ENCODE measurements around the gene DNAAF1.
"Not testable (repeated sequence)": the region's sequence is repeated elsewhere in the genome, so short reads cannot be mapped to it uniquely, and the experiment has no call there.

Gene DNAAF1

DNA sequence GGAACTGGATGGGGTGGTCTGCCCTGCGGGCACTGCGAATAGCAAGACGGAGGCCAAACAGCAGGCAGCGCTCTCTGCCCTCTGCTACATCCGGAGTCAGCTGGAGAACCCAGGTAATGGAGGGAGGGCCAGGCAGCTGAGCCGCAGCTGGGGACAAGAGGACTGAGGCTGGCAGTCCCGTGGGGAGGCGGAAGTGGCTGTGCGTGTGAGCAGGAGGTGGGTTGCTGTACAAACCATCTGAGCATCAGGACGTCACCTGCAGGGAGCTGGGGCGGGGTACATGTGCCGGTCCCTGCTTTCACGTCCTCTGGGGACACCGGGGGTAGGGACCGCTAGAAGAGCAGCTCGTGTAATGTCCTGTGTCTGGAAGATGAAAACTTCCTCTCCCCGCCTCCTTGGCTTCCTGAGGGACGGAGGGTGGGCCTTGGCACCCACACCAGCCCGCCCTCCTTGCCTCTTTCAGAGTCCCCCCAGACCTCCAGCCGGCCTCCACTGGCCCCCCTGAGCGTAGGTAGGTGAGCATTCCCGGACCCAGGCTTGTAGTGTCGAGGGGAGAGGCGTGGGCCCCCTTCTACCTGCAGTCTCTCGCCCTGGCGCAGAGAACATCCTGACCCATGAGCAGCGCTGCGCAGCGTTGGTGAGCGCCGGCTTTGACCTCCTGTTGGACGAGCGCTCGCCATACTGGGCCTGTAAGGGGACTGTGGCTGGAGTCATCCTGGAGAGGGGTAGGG is 49.5 kb downstream of the DNAAF1 start:
- no peak overlapping the region for H3K27ac ChIP-seq (ENCODE audit: low read depth in 2 of 2, low read length in 2 of 2)
- no peak overlapping the region for H3K9ac ChIP-seq (ENCODE audit: low read depth in 1 of 2, low read length in 2 of 2)
- no peaks in the 10 kb centered on the region for H3K27me3 ChIP-seq (ENCODE audit: control insufficient read depth in 2 of 2, insufficient read depth in 2 of 2, low read length in 2 of 2)
- no peaks in the 10 kb centered on the region for H3K36me3 ChIP-seq (ENCODE audit: control insufficient read depth in 2 of 2, insufficient read depth in 2 of 2, low read length in 2 of 2)
- H3K4me3 ChIP-seq (ENCODE audit: low read length in 2 of 2) = peak overlapping the region in 1 of 2 donors; percentile 13
- H3K9me3 ChIP-seq (ENCODE audit: control insufficient read depth in 2 of 2, low read length in 2 of 2) = no peaks in the 10 kb centered on the region
- H3K4me1 ChIP-seq (ENCODE audit: control insufficient read depth in 2 of 2, insufficient read depth in 2 of 2, low read length in 2 of 2) = no peaks in the 10 kb centered on the region

DNA sequence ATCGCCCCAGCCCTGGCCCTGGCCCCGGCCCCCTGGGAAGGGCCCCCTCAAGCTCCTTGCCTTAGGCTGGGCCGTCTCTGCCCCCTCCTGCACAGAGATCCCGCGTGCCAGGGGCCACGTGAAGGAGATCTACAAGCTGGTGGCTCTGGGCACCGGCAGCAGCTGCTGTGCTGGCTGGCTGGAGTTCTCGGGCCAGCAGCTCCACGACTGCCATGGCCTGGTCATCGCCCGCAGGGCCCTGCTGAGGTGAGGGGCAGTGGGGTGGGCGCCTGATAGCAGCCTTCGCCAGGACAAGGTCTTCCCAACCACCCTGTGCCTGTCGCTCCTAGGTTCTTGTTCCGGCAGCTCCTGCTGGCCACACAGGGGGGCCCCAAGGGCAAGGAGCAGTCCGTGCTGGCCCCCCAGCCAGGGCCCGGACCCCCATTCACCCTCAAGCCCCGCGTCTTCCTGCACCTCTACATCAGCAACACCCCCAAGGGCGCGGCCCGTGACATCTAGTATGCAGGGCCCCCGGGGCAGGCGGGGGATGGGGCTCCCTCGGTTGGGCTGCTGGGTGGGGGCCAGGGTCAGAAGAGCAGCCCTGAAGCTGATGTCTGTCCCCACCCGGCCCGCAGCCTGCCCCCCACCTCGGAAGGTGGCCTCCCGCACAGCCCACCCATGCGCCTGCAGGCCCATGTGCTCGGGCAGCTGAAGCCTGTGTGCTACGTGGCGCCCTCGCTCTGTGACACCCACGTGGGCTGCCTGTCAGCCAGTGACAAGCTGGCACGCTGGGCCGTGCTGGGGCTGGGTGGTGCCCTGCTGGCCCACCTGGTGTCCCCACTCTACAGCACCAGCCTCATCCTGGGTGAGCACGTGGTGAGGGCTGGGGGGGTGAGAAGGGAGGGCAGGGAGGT is 50.3 kb downstream of the DNAAF1 start:
- Histone ChIP-seq H3K4me3 (ENCODE audit: low read length in 2 of 2) (no peak overlapping the region), H3K36me3 (ENCODE audit: control insufficient read depth in 2 of 2, insufficient read depth in 2 of 2, low read length in 2 of 2) (no peaks in the 10 kb centered on the region), H3K27me3 (ENCODE audit: control insufficient read depth in 2 of 2, insufficient read depth in 2 of 2, low read length in 2 of 2) (no peaks in the 10 kb centered on the region), H3K4me1 (ENCODE audit: control insufficient read depth in 2 of 2, insufficient read depth in 2 of 2, low read length in 2 of 2) (no peaks in the 10 kb centered on the region), H3K9me3 (ENCODE audit: control insufficient read depth in 2 of 2, low read length in 2 of 2) (no peaks in the 10 kb centered on the region), H3K27ac (ENCODE audit: low read depth in 2 of 2, low read length in 2 of 2) (no peak overlapping the region), H3K9ac (ENCODE audit: low read depth in 1 of 2, low read length in 2 of 2) (no peak overlapping the region)

DNA sequence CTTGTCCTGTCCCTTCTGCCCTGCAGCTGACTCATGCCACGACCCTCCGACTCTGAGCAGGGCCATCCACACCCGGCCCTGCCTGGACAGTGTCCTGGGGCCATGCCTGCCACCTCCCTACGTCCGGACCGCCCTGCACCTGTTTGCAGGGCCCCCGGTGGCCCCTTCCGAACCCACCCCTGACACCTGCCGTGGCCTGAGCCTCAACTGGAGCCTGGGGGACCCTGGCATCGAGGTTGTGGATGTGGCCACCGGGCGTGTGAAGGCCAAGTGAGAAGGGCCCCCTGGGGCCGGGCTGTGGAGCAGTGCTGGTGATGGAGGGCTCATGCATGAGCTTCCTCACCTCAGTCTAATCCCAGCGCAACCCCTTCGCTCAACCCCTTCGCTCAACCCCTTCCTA is 51.0 kb downstream of the DNAAF1 start:
- H3K4me3 ChIP-seq (ENCODE audit: low read length in 2 of 2) = no peak overlapping the region
- no peaks in the 10 kb centered on the region for H3K4me1 ChIP-seq (ENCODE audit: control insufficient read depth in 2 of 2, insufficient read depth in 2 of 2, low read length in 2 of 2)
- no peaks in the 10 kb centered on the region for H3K36me3 ChIP-seq (ENCODE audit: control insufficient read depth in 2 of 2, insufficient read depth in 2 of 2, low read length in 2 of 2)
- H3K9me3 ChIP-seq (ENCODE audit: control insufficient read depth in 2 of 2, low read length in 2 of 2) = no peaks in the 10 kb centered on the region
- H3K27me3 ChIP-seq (ENCODE audit: control insufficient read depth in 2 of 2, insufficient read depth in 2 of 2, low read length in 2 of 2) = no peaks in the 10 kb centered on the region
- H3K27ac ChIP-seq (ENCODE audit: low read depth in 2 of 2, low read length in 2 of 2) = no peak overlapping the region
- no peak overlapping the region for H3K9ac ChIP-seq (ENCODE audit: low read depth in 1 of 2, low read length in 2 of 2)

DNA sequence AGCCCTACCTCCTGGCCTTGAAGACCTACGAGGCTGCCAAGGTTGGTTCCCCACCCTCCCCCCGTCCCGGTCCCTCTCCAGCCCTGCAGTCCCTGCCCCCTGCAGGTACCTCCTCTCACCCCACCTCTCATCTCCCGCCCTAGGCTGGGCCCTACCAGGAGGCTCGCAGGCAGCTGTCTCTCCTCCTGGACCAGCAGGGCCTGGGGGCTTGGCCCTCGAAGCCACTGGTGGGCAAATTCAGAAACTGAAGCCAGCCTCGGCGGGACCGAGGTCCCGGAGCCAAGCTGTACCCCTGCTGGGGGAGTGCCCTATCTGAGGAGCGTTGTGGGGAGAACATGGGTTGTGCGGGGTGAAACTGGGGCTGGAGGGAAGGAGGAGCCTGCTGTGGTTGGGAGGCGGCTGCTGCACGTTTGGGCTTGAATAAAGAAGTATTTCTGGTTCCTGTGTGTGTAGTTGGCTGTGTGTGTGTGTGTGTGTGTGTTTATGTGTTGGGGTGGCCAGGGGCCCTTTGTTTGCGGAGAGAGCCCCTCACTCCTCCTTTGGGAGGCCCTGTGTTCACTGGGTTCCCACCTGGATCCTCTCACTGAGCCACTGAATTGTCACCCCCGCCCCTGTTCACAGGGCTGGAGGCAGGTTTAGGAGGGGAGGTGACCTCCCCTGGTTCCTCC is 51.8 kb downstream of the DNAAF1 start:
- Histone ChIP-seq H3K4me1 (ENCODE audit: control insufficient read depth in 2 of 2, insufficient read depth in 2 of 2, low read length in 2 of 2) (no peaks in the 10 kb centered on the region), H3K27ac (ENCODE audit: low read depth in 2 of 2, low read length in 2 of 2) (no peak overlapping the region), H3K9me3 (ENCODE audit: control insufficient read depth in 2 of 2, low read length in 2 of 2) (no peaks in the 10 kb centered on the region), H3K9ac (ENCODE audit: low read depth in 1 of 2, low read length in 2 of 2) (no peak overlapping the region), H3K36me3 (ENCODE audit: control insufficient read depth in 2 of 2, insufficient read depth in 2 of 2, low read length in 2 of 2) (no peaks in the 10 kb centered on the region), H3K4me3 (ENCODE audit: low read length in 2 of 2) (no peak overlapping the region), H3K27me3 (ENCODE audit: control insufficient read depth in 2 of 2, insufficient read depth in 2 of 2, low read length in 2 of 2) (no peaks in the 10 kb centered on the region)

DNA sequence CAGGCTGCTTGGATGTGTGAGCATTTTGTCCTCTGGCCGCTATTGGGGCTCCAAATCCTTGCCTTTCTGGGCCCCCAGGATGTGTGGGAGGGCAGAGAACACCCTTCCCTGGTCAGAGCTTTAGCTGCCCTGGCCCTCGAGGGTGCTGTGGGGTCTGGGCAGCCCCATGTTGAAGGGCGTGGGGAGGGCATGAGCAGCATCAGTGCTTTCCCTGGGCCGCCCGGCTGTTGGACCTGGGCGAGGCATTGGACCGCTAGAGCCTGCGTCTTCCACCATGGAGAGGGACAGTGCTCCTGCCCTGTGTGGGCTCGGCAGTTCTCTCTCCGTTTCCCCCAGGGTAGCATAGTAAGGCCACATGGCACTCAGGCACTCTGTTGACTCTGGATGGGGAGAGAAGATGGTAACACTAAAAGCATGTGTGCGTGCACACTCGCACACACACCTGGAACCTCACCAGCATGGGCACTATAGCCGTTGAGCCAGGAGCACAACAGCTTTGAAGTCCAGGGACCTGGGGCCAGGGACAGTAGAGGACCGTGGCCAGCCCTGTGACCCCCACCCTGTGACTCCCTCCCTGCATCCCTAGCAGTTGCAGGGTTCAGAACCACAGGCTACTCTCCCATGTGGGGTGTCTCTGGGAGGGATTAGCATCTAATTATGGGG is 52.5 kb downstream of the DNAAF1 start:
- Histone ChIP-seq H3K27me3 (ENCODE audit: control insufficient read depth in 2 of 2, insufficient read depth in 2 of 2, low read length in 2 of 2) (no peaks in the 10 kb centered on the region), H3K4me1 (ENCODE audit: control insufficient read depth in 2 of 2, insufficient read depth in 2 of 2, low read length in 2 of 2) (no peaks in the 10 kb centered on the region), H3K9ac (ENCODE audit: low read depth in 1 of 2, low read length in 2 of 2) (no peak overlapping the region), H3K36me3 (ENCODE audit: control insufficient read depth in 2 of 2, insufficient read depth in 2 of 2, low read length in 2 of 2) (no peaks in the 10 kb centered on the region), H3K4me3 (ENCODE audit: low read length in 2 of 2) (no peak overlapping the region), H3K27ac (ENCODE audit: low read depth in 2 of 2, low read length in 2 of 2) (no peak overlapping the region), H3K9me3 (ENCODE audit: control insufficient read depth in 2 of 2, low read length in 2 of 2) (no peaks in the 10 kb centered on the region)

DNA sequence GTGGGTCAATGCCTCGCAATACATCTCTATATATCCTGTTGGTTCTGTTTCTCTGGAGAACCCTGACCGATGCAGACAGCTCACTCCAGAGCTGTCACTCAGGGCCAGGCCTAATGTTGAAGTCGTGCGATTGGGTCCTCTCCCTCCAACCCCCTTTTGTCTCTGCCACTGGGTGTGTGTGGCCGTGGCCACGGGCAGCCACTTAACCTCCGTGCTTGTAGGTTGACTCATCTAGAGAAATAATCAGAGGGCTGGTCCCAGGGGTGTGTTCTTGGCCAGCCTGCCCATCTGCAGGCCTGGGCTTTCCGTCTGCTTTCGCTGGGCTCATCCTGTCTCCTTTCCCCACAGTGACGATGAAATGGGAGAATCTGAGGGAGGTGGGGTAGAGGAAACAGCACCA is 53.3 kb downstream of the DNAAF1 start:
- Histone ChIP-seq H3K27ac (ENCODE audit: low read depth in 2 of 2, low read length in 2 of 2) (no peak overlapping the region), H3K9ac (ENCODE audit: low read depth in 1 of 2, low read length in 2 of 2) (no peak overlapping the region)

DNA sequence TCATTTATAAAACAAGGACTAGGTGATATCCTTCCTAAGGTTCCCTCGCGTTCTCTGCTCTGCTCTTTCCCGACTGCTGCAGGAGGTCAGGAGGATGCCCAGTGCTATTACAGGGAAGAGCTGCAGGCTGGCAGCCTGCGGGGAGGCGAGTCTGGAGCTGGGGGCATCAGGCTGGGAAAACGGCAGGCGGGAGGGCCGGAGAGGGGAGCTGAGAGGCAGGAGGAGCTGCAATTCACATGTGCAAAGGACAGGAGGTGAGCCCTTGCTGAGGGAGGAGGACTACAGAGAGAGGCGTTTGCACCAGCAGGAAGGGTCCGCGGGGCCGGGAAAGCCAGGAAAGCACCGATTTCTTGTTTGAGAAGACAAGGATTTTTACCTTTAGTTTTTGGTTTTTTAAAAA is 54.0 kb downstream of the DNAAF1 start:
- no peaks in the 10 kb centered on the region for H3K4me1 ChIP-seq (ENCODE audit: control insufficient read depth in 2 of 2, insufficient read depth in 2 of 2, low read length in 2 of 2)
- no peaks in the 10 kb centered on the region for H3K36me3 ChIP-seq (ENCODE audit: control insufficient read depth in 2 of 2, insufficient read depth in 2 of 2, low read length in 2 of 2)
- H3K9ac ChIP-seq (ENCODE audit: low read depth in 1 of 2, low read length in 2 of 2) = no peak overlapping the region
- no peaks in the 10 kb centered on the region for H3K9me3 ChIP-seq (ENCODE audit: control insufficient read depth in 2 of 2, low read length in 2 of 2)
- H3K27ac ChIP-seq (ENCODE audit: low read depth in 2 of 2, low read length in 2 of 2) = no peak overlapping the region
- H3K4me3 ChIP-seq (ENCODE audit: low read length in 2 of 2) = no peak overlapping the region
- no peaks in the 10 kb centered on the region for H3K27me3 ChIP-seq (ENCODE audit: control insufficient read depth in 2 of 2, insufficient read depth in 2 of 2, low read length in 2 of 2)

More for the DNA sequence above, 53.3 kb downstream of the DNAAF1 start:
- Histone ChIP-seq H3K4me1 (ENCODE audit: control insufficient read depth in 2 of 2, insufficient read depth in 2 of 2, low read length in 2 of 2) (no peaks in the 10 kb centered on the region), H3K4me3 (ENCODE audit: low read length in 2 of 2) (no peak overlapping the region), H3K27me3 (ENCODE audit: control insufficient read depth in 2 of 2, insufficient read depth in 2 of 2, low read length in 2 of 2) (no peaks in the 10 kb centered on the region), H3K9me3 (ENCODE audit: control insufficient read depth in 2 of 2, low read length in 2 of 2) (no peaks in the 10 kb centered on the region), H3K36me3 (ENCODE audit: control insufficient read depth in 2 of 2, insufficient read depth in 2 of 2, low read length in 2 of 2) (no peaks in the 10 kb centered on the region)

DNA sequence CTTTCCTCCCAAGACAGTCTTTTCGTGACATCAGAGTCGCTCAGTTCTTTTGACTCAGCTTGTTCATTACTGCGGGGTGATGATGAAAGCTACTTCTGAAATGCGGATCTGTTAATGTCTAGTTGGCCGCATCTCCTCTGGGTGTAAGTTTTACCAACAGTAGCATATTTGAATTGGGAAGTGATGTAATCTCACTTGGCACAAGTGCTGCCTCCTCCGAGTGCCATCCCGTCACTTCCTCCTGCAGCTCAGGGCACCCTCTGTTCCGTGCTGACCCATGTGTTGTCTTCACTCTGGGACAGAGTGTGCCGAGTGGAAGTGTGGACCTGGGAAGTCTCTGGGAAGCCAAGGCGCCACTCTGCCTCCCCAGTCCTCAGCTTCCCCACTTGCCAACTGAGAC is 54.8 kb downstream of the DNAAF1 start:
- no peaks in the 10 kb centered on the region for H3K27me3 ChIP-seq (ENCODE audit: control insufficient read depth in 2 of 2, insufficient read depth in 2 of 2, low read length in 2 of 2)
- no peaks in the 10 kb centered on the region for H3K4me1 ChIP-seq (ENCODE audit: control insufficient read depth in 2 of 2, insufficient read depth in 2 of 2, low read length in 2 of 2)
- H3K4me3 ChIP-seq (ENCODE audit: low read length in 2 of 2) = no peak overlapping the region
- H3K9me3 ChIP-seq (ENCODE audit: control insufficient read depth in 2 of 2, low read length in 2 of 2) = no peaks in the 10 kb centered on the region
- H3K36me3 ChIP-seq (ENCODE audit: control insufficient read depth in 2 of 2, insufficient read depth in 2 of 2, low read length in 2 of 2) = no peaks in the 10 kb centered on the region
- H3K27ac ChIP-seq (ENCODE audit: low read depth in 2 of 2, low read length in 2 of 2) = no peak overlapping the region
- no peak overlapping the region for H3K9ac ChIP-seq (ENCODE audit: low read depth in 1 of 2, low read length in 2 of 2)

DNA sequence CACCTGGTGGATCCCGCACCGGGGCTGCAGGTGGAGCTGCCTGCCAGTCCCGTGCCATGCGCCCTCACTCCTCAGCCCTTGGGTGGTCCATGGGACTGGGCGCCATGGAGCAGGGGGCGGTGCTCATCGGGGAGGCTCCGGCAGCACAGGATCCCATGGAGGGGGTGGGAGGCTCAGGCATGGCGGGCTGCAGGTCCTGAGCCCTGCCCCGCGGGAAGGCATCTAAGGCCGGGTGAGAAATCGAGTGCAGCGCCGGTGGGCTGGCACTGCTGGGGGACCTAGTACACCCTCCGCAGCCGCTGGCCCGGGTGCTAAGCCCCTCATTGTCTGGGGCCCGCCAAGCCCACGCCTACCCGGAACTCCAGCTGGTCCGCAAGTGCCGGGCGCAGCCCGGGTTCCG is 59.4 kb downstream of the DNAAF1 start:
- H3K4me3 ChIP-seq (ENCODE audit: low read length in 2 of 2); H3K9ac ChIP-seq (ENCODE audit: low read depth in 1 of 2, low read length in 2 of 2); H3K27me3 ChIP-seq (ENCODE audit: control insufficient read depth in 2 of 2, insufficient read depth in 2 of 2, low read length in 2 of 2); H3K4me1 ChIP-seq (ENCODE audit: control insufficient read depth in 2 of 2, insufficient read depth in 2 of 2, low read length in 2 of 2); H3K27ac ChIP-seq (ENCODE audit: low read depth in 2 of 2, low read length in 2 of 2); H3K36me3 ChIP-seq (ENCODE audit: control insufficient read depth in 2 of 2, insufficient read depth in 2 of 2, low read length in 2 of 2); H3K9me3 ChIP-seq (ENCODE audit: control insufficient read depth in 2 of 2, low read length in 2 of 2): not testable (repeated sequence)

DNA sequence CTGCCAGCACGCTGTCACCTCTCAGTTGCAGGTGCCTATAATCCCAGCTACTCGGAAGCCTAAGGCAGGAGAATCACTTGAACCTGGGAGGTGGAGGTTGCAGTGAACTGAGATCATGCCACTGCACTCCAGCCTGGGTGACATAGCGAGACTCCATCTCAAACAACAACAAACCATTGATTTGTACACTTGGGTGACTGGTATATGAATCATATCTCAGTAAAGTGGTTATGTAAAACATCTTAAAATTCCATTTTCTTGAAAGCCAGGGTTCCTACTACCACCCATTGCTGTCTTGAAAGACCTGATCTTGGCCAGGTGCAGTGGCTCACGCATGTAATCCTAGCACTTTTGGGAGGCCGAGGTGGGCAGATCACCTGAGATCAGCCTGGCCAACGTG is 60.0 kb downstream of the DNAAF1 start:
- not testable (repeated sequence) for H3K27me3 ChIP-seq (ENCODE audit: control insufficient read depth in 2 of 2, insufficient read depth in 2 of 2, low read length in 2 of 2); H3K9ac ChIP-seq (ENCODE audit: low read depth in 1 of 2, low read length in 2 of 2); H3K36me3 ChIP-seq (ENCODE audit: control insufficient read depth in 2 of 2, insufficient read depth in 2 of 2, low read length in 2 of 2); H3K27ac ChIP-seq (ENCODE audit: low read depth in 2 of 2, low read length in 2 of 2); H3K4me1 ChIP-seq (ENCODE audit: control insufficient read depth in 2 of 2, insufficient read depth in 2 of 2, low read length in 2 of 2); H3K4me3 ChIP-seq (ENCODE audit: low read length in 2 of 2); H3K9me3 ChIP-seq (ENCODE audit: control insufficient read depth in 2 of 2, low read length in 2 of 2)

Data from mucosa of rectum (tissue), 2 donors.